IPS DF 6.9 (cell line): ENCODE results near the gene S100A5.
A peak's percentile ranks its signal among the peaks of the same experiment; 100 is the strongest.
"Not testable (repeated sequence)": the region's sequence is repeated elsewhere in the genome, so short reads cannot be mapped to it uniquely, and the experiment has no call there.

ENCODE experiments used
- DNase-seq: peaks from one replicate; pipeline ENCODE4 v3.0.0-alpha.2; 2013; ENCODE audit warnings: low read depth, low spot score
- H3K27ac ChIP-seq: one replicate; pipeline ENCODE4 v1.5.1; 2013; ENCODE audit warnings: low read length, control low read depth
- H3K27me3 ChIP-seq: 2 replicates; pipeline ENCODE4 v1.6.1; 2013; ENCODE audit warnings: mild to moderate bottlenecking, low read length; ENCODE audit not compliant: control insufficient read depth, insufficient read depth
- H3K36me3 ChIP-seq: 2 replicates; pipeline ENCODE4 v1.6.1; 2013; ENCODE audit warnings: low read length; ENCODE audit not compliant: control insufficient read depth, insufficient read depth
- H3K4me1 ChIP-seq: 2 replicates; pipeline ENCODE4 v1.6.1; 2013; ENCODE audit warnings: low read length; ENCODE audit not compliant: control insufficient read depth, insufficient read depth
- H3K4me3 ChIP-seq: 2 replicates; pipeline ENCODE4 v1.5.1; 2013; ENCODE audit warnings: mild to moderate bottlenecking, low read length
- H3K9me3 ChIP-seq: 2 replicates; pipeline ENCODE4 v1.6.1; 2013; ENCODE audit warnings: low read length, inconsistent platforms; ENCODE audit not compliant: control insufficient read depth, insufficient read depth
- WGBS: extraction: QIAGEN DNeasy Blood & Tissue Kit; methylation state at CpG from one replicate; pipeline ENCODE4 v1.1.7; 2013; ENCODE audit warnings: mixed read lengths, missing lambda C conversion rate; ENCODE audit not compliant: insufficient read length, insufficient coverage; 5-methylcytosine and 5-hydroxymethylcytosine counted together

The S100A5 gene

DNA sequence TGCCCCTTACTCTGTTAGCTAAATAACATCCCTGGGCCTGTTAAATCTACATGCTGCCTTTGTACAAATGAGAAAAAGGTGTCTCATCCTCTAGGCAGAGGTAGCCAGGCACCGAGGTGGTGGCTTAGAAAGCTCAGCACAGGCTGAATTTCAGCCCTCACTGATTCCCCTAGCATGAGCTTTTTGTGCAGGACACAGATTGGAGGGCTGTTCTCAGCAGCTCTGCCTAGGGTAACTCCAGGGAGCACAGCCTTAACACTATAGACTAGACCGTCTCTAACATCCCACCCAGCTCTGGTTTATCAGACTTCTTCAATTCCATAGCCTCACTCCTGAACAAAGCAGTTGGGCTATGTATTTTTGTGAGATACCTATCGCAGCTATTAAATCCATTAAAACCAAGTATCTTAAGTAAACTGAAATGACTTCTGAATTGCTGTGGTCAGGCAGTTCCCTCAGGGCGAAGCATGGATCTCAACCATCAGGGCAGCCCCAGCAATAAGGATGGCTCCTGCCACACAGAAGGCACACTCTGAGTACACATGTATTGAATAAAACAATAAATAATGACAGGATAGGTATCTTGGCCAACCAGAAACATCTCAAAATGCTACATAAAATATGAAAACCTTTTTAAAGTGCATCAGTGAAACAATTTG lies 19.8 kb downstream of the S100A5 start:
- no peak for DNase-seq
- H3K9me3 ChIP-seq: no peaks in the 10 kb centered on the region
- WGBS: no CpG with 5 or more reads among the region's 4 CpGs
- H3K27me3 ChIP-seq: no peaks in the 10 kb centered on the region; the same call in 1 of the 2 replicates
- H3K4me1 ChIP-seq: peaks cover 2% of the 10 kb centered on the region
- H3K27ac ChIP-seq: no peak overlapping the region
- H3K36me3 ChIP-seq: no peaks in the 10 kb centered on the region
- no peak overlapping the region for H3K4me3 ChIP-seq

DNA sequence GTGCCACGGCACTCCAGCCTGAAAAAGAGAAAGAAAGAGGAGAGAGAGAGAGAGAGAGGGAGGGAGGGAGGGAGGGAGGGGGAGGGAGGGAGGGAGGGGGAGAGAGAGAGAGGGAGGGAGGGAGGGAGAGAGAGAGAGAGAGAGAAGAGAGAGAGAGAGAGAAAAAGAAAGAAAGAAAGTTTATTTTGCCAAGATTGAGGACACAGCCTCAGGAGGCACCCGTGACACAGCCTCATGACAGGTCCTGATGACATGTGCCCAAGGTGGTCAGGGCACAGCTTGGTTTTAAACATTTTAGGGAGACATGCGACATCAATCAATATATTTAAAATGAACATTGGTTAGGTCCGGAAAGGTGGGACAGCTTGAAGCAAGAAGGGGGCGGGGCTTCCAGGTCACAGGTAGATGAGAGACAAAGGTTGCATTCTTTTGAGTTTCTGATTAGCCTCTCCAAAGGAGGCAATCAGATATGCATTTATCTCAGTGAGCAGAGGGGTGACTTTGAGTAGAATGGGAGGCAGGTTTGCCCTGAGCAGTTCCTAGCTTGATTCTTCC lies 20.5 kb downstream of the S100A5 start:
- not testable (repeated sequence) for H3K4me3 ChIP-seq, H3K4me1 ChIP-seq, H3K27me3 ChIP-seq, H3K27ac ChIP-seq, DNase-seq, H3K36me3 ChIP-seq, H3K9me3 ChIP-seq
- WGBS: no CpG with 5 or more reads among the region's 5 CpGs

DNA sequence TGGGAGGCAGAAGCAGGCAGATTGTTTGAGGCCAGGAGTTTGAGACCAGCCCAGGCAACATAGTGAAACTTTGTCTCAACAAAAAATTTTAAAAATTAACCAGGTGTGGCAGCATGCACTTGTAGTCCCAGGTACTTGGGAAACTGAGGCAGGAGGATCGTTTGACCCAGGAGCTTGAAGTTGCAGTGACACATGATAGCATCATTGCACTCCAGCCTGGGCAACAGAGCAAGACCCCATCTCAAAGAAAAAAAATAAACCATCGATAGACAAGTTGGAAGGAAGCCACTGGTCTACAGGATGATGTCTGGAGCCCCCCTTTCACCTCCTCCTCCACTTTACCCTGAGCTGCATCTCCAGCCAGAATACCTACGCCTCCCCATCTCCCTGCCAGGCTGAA lies 21.5 kb downstream of the S100A5 start:
- Histone ChIP-seq H3K4me1 (peaks cover 2% of the 10 kb centered on the region), H3K27ac (no peak overlapping the region)
- WGBS: no CpG with 5 or more reads among the region's 3 CpGs

DNA sequence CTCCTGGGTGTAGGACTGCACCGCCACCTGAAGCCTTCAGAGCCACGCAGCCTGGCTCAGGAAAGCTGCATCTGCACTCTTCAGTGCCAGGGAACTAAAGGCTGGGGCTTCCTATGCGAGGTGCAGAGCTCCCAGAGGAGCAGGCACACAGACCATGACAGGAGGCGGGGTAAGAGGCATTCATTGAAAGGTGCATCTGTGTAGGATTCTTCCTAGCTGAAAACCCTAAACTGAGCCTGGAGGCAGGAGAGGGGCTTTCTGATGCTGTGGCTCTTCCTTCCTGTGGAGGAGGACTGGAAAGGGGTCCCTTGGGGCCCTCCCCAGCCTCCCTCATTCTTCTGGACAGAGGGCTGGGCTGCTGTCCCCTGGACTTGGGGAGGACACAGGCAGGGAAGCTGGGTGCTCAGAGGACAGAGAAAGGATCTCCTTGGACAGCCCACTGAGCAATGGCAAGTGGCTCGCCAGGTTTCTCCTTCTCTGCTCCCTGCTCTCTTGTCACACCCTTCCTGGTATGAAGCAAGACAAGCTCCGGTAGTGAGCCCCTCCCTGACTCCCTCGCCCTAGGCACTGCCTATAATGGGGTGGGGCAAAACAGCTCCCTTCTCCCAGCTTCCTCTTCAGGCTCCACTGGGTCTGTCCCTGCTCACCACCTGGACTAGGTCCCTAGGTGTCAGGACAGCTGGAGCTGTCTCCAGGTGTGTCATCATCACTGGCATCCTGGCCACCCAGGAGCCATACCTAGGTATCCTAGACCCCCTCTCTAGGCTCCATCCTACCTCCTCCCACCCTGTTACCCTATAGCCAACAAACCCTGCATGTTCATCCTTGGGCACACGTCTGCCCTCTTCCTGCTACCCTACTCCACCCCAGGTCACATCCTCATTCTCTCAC lies 25.0 kb downstream of the S100A5 start:
- H3K27ac ChIP-seq: no peak overlapping the region
- H3K9me3 ChIP-seq: no peaks in the 10 kb centered on the region
- no peak for DNase-seq
- H3K36me3 ChIP-seq: no peaks in the 10 kb centered on the region
- peaks cover 2% of the 10 kb centered on the region for H3K4me1 ChIP-seq
- no peaks in the 10 kb centered on the region; the same call in 1 of the 2 replicates for H3K27me3 ChIP-seq
- H3K4me3 ChIP-seq: no peak overlapping the region
- no CpG with 5 or more reads among the region's 8 CpGs for WGBS

More for the DNA sequence above, 21.5 kb downstream of the S100A5 start:
- Histone ChIP-seq H3K36me3 (no peaks in the 10 kb centered on the region), H3K4me3 (no peak overlapping the region), H3K9me3 (no peaks in the 10 kb centered on the region), H3K27me3 (no peaks in the 10 kb centered on the region; the same call in 1 of the 2 replicates)
- no peak for DNase-seq

DNA sequence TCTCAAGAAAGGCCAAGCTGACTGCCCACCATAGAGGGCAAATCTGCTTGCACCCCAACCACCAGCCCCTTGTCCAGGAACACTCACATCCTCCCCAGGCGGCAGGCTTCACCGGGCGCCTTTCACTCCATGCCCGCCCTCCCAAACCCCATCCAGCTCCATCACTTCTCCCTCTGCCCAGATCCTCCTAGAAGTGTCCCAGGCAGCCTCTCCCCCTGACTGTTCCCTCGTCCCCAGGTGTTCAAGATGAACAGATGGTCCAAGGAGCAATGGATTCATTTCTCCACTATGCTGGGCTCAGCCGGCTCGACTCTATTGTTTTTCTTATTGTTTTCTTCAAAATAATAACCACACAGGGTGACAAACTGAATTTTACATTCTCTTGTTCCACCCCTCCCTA lies 27.1 kb downstream of the S100A5 start:
- Histone ChIP-seq H3K4me3 (no peak overlapping the region), H3K9me3 (no peaks in the 10 kb centered on the region), H3K27me3 (no peaks in the 10 kb centered on the region; the same call in 1 of the 2 replicates), H3K4me1 (no peaks in the 10 kb centered on the region; the same call in 1 of the 2 replicates), H3K36me3 (no peaks in the 10 kb centered on the region), H3K27ac (no peak overlapping the region)
- WGBS: no CpG with 5 or more reads among the region's 7 CpGs
- no peak for DNase-seq

DNA sequence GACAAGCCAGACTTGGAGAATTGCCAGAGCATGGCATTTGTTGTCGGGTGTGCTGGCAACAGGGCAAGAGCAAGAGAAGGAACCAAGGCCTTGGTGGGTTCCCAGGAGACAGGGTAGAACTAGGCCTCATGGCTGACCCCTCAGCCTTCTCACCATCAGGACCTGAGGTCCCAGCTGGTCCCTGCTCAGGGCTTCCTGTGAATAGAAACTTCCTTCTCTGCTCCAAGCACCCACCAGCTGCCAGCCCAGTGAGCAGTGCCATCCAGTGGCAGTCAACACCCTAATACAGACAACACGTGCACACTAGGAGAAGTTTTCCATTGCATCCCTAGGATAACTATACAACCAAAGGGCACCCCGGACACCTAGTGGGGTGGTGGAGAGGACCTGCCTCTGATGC lies 27.7 kb downstream of the S100A5 start:
- no peak overlapping the region for H3K27ac ChIP-seq
- no CpG with 5 or more reads among the region's 3 CpGs for WGBS

DNA sequence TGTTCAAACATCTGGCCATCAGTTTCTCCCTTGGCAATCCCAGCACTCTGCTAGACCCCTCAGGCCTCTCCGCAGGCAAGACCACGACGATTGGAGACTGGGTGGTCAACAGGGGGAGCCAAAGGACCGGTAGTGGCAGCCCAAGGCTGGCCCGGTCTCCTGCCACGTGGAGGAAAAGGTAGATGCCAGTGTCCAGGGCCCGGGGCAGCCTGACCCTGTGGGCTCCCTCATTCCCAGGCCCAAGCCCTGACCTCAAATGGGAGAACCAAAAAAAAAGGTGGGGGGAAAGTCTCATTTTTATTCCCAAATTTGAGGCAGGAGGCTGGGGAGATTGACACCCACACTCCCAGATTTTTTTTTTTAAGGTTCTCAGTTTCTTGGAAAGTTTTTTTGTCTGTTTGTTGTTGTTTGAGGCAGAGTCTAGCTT lies 29.7 kb downstream of the S100A5 start:
- no peaks in the 10 kb centered on the region for H3K4me1 ChIP-seq
- peak; percentile 61 for DNase-seq
- H3K9me3 ChIP-seq: no peaks in the 10 kb centered on the region
- H3K27ac ChIP-seq: no peak overlapping the region
- H3K4me3 ChIP-seq: no peak overlapping the region
- WGBS: no CpG with 5 or more reads among the region's 7 CpGs
- H3K27me3 ChIP-seq: no peaks in the 10 kb centered on the region; the same call in 1 of the 2 replicates
- no peaks in the 10 kb centered on the region for H3K36me3 ChIP-seq

More for the DNA sequence above, 27.7 kb downstream of the S100A5 start:
- Histone ChIP-seq H3K27me3 (no peaks in the 10 kb centered on the region; the same call in 1 of the 2 replicates), H3K36me3 (no peaks in the 10 kb centered on the region), H3K4me1 (no peaks in the 10 kb centered on the region; the same call in 1 of the 2 replicates), H3K4me3 (no peak overlapping the region), H3K9me3 (no peaks in the 10 kb centered on the region)
- DNase-seq: no peak

DNA sequence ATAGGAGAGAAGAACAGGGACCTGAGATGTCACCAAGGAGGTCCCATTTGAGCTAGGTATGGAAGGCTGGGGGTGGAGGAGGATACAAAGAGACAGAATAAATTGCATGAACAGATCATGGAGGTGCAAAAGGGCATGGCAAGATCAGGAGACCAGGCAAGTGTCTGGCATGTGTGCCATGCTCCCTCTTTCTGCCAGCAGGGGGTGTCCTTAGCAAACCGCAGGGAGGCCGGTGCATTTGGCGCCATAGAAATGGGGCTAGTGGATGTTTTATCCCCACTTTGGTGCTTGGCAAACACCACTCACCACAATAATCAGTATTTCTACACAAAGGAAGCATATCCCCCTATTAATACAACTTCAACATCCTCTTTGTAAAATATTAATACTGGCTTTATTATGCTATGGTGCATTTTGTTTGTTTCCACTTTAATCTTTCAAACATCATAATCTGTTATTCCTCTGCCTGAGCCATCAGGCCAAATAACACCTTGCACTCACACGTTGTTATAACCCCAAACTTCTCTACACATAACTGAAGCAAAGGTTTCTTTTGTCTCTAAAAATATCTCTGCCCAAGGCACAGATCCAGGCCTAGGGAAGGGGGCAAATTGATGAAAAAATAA lies 30.9 kb downstream of the S100A5 start:
- no peaks in the 10 kb centered on the region for H3K27me3 ChIP-seq
- H3K9me3 ChIP-seq: no peaks in the 10 kb centered on the region
- no peak overlapping the region for H3K4me3 ChIP-seq
- H3K36me3 ChIP-seq: no peaks in the 10 kb centered on the region
- WGBS: no CpG with 5 or more reads among the region's 4 CpGs
- no peak for DNase-seq
- no peaks in the 10 kb centered on the region for H3K4me1 ChIP-seq
- no peak overlapping the region for H3K27ac ChIP-seq

DNA sequence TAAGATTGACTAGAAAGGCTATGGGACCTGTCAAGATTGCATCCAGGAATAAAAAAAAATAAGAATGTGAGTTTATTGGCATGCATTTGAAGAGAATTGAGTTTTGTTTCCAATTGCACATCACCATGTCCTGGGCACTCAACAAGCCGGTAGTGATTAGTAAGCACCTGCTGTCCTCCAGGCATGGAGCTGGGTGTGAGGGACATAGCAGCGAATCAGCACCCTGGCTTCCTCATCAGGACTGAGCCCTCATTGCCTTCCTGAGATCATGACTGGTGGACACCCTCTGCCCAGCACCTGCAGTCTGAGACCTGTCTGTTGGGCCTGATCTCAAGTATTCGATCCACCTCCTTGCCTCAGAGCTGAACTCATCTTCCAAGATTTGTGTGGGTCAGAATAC lies 31.7 kb downstream of the S100A5 start:
- Histone ChIP-seq H3K4me3 (no peak overlapping the region), H3K27ac (no peak overlapping the region), H3K36me3 (no peaks in the 10 kb centered on the region), H3K9me3 (no peaks in the 10 kb centered on the region), H3K4me1 (no peaks in the 10 kb centered on the region), H3K27me3 (no peaks in the 10 kb centered on the region)
- DNase-seq: no peak
- WGBS: no CpG with 5 or more reads among the region's 3 CpGs

DNA sequence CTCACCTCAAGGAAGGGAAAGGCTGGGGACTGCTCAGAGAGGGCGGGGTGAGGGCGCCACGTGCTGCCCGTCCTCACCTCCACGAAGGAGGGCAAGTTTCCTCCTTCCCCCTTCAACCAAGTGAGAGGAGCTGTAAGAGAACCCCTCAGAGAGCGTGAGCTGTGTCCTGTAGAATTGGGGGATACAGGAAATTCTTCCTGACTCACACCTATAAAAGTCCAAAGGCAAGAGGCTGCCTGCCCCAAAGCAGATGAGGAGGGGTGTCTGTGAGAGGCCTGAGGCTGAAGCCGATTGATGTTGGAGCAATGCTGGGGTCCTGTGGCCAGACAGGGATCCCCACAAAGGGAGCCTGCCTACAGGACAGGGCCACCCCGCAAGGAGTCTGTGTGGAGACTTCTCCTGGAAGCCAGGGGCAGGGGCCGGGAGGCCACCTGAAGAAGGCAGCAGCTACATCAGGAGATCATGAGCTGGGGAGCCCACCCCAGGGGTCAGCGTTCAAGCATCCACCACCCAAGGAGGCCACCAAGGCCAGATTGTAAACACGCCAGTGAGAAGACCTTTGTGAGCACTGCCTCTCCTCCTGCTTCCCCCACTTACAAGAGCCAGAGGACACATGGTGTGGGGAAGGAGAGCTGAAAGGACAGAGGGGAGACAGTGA lies 32.7 kb downstream of the S100A5 start:
- no peaks in the 10 kb centered on the region for H3K9me3 ChIP-seq
- H3K4me1 ChIP-seq: no peaks in the 10 kb centered on the region
- WGBS: no CpG with 5 or more reads among the region's 11 CpGs
- no peak overlapping the region for H3K27ac ChIP-seq
- H3K27me3 ChIP-seq: no peaks in the 10 kb centered on the region
- H3K4me3 ChIP-seq: no peak overlapping the region
- no peaks in the 10 kb centered on the region for H3K36me3 ChIP-seq
- DNase-seq: no peak
